GF-D8 (cell line): ENCODE measurements around the gene NOL4L.
"Not testable (repeated sequence)": the region's sequence is repeated elsewhere in the genome, so short reads cannot be mapped to it uniquely, and the experiment has no call there.

Experiments used
- DNase-seq: peaks from one replicate; lab custom pipeline; 2025; lab: John Stamatoyannopoulos, UW

Gene NOL4L

GRCh38 chr20:32421290-32421689 lies 163.8 kb downstream of the NOL4L start:
- DNase-seq: no peak

GRCh38 chr20:32418376-32418775 lies 166.8 kb downstream of the NOL4L start:
- no peak for DNase-seq

GRCh38 chr20:32416206-32416605 lies 168.9 kb downstream of the NOL4L start:
- no peak for DNase-seq

GRCh38 chr20:32415494-32415893 lies 169.6 kb downstream of the NOL4L start:
- DNase-seq: no peak

GRCh38 chr20:32411955-32412706 lies 173.0 kb downstream of the NOL4L start:
- DNase-seq: peak; percentile 7

- DNase-seq: not testable (repeated sequence)
Measured at GRCh38 chr20:32407131-32407750, 177.9 kb downstream of the NOL4L start.

- no peak for DNase-seq
Measured at GRCh38 chr20:32406701-32407100, 178.4 kb downstream of the NOL4L start.

- no peak for DNase-seq
Measured at GRCh38 chr20:32404017-32404416, 181.1 kb downstream of the NOL4L start.

- no peak for DNase-seq
Measured at GRCh38 chr20:32400476-32400875, 184.7 kb downstream of the NOL4L start.

- no peak for DNase-seq
Measured at GRCh38 chr20:32397567-32398084, 187.5 kb downstream of the NOL4L start.

GRCh38 chr20:32396646-32397160 lies 188.4 kb downstream of the NOL4L start:
- DNase-seq: no peak

GRCh38 chr20:32395066-32395465 lies 190.1 kb downstream of the NOL4L start:
- DNase-seq: no peak
